Activated CD8-positive, alpha-beta memory T cell treated with anti-CD3 and anti-CD28 coated beads for 4 hours (primary cell): ENCODE results near the gene CLDN9.

Source experiments
- DNase-seq, 2 donors: peaks; one replicate each; pipeline ENCODE4 v3.0.0-alpha.2; 2020; ENCODE audit warnings: low read depth in 2 of 2

CLDN9 gene

GRCh38 chr16:2992383-2993081 is 20.2 kb upstream of the CLDN9 start:
- no peak for DNase-seq

- no peak for DNase-seq
These were observed 16.4 kb upstream of the CLDN9 start for GRCh38 chr16:2996298-2996697.

GRCh38 chr16:2999929-3000328 is 12.8 kb upstream of the CLDN9 start:
- DNase-seq, result no peak

- DNase-seq, result no peak
These were observed 12.2 kb upstream of the CLDN9 start for GRCh38 chr16:3000540-3000939.

- no peak for DNase-seq
These were observed 11.4 kb upstream of the CLDN9 start for GRCh38 chr16:3001316-3001715.

- DNase-seq, result peak; percentile 88 to 95
These were observed 9.0 kb upstream of the CLDN9 start for GRCh38 chr16:3003582-3004270.

- no peak for DNase-seq
These were observed 8.4 kb upstream of the CLDN9 start for GRCh38 chr16:3004319-3004718.

- DNase-seq, result no peak
These were observed 7.9 kb upstream of the CLDN9 start for GRCh38 chr16:3004781-3005284.

- DNase-seq, result no peak
These were observed 5.4 kb upstream of the CLDN9 start for GRCh38 chr16:3007059-3007956.

GRCh38 chr16:3007957-3008689 is 4.6 kb upstream of the CLDN9 start:
- DNase-seq, result no peak

- DNase-seq, result no peak
These were observed 4.1 kb upstream of the CLDN9 start for GRCh38 chr16:3008690-3009037.

GRCh38 chr16:3009568-3010390 is 2.9 kb upstream of the CLDN9 start:
- no peak for DNase-seq

GRCh38 chr16:3010510-3010909 is 2.2 kb upstream of the CLDN9 start:
- no peak for DNase-seq

GRCh38 chr16:3012246-3012645 is 477 bp upstream of the CLDN9 start:
- DNase-seq, result no peak

- no peak for DNase-seq
These were observed 798 bp downstream of the CLDN9 start for GRCh38 chr16:3013491-3013951.

- DNase-seq, result no peak
These were observed 1.4 kb downstream of the CLDN9 start for GRCh38 chr16:3013998-3014690.

- DNase-seq, result no peak
These were observed 2.2 kb downstream of the CLDN9 start for GRCh38 chr16:3014971-3015370.

GRCh38 chr16:3015865-3016521 is 3.3 kb downstream of the CLDN9 start:
- DNase-seq, result no peak

- DNase-seq, result no peak
These were observed 4.6 kb downstream of the CLDN9 start for GRCh38 chr16:3017344-3017743.
